Subcutaneous adipose tissue (tissue), 4 donors: Measurements from ENCODE around the gene OR10J1. TPM values are rescaled to one million over a fixed set of nuclear protein-coding genes. Genes with fewer than 3 reads are reported as not detected.

Source experiments
- total RNA-seq, 4 donors: library from RNA; depleted of rRNA; stranded (reverse); fragments of >200 nt; gene quantifications; one replicate each; pipeline ENCODE4 v1.1.0, GENCODE V29; 2016
- TF ChIP-seq, protein P1 (sequence below): fragments of 450-650 bp; IDR thresholded peaks from one replicate; pipeline ENCODE4 v1.5.1; 2016; ENCODE audit warnings: low read depth, mild to moderate bottlenecking, control low read depth, antibody characterized with exemption, moderate library complexity

OR10J1 gene
- total RNA-seq, 4 donors from 2014 or later, result not detected

DNA sequence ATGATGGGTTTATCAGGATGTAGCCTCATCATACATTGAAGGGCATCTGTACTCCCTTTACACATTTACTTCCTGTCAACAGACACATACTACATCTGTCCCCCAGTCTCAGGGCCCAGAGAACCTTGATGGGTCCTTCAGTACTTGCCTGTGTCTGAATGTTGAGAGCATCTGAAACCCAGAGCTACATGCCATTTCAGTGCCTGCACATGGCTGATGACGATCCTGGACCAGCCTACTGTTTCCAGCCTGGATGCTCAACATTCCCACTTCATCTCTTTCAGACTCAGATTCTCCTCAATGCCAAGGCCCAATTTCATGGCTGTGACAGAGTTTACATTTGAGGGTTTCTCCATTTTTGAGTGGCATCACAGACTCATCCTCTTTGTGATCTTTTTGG lies 7.6 kb upstream of the OR10J1 start, which contains the start of gene OR10J4:
TSS of gene OR10J4 (plus strand) at position 301 of the 400 bp plus-strand sequence.
- TF ChIP-seq, protein P1, sequence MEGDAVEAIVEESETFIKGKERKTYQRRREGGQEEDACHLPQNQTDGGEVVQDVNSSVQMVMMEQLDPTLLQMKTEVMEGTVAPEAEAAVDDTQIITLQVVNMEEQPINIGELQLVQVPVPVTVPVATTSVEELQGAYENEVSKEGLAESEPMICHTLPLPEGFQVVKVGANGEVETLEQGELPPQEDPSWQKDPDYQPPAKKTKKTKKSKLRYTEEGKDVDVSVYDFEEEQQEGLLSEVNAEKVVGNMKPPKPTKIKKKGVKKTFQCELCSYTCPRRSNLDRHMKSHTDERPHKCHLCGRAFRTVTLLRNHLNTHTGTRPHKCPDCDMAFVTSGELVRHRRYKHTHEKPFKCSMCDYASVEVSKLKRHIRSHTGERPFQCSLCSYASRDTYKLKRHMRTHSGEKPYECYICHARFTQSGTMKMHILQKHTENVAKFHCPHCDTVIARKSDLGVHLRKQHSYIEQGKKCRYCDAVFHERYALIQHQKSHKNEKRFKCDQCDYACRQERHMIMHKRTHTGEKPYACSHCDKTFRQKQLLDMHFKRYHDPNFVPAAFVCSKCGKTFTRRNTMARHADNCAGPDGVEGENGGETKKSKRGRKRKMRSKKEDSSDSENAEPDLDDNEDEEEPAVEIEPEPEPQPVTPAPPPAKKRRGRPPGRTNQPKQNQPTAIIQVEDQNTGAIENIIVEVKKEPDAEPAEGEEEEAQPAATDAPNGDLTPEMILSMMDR, result no peak

DNA sequence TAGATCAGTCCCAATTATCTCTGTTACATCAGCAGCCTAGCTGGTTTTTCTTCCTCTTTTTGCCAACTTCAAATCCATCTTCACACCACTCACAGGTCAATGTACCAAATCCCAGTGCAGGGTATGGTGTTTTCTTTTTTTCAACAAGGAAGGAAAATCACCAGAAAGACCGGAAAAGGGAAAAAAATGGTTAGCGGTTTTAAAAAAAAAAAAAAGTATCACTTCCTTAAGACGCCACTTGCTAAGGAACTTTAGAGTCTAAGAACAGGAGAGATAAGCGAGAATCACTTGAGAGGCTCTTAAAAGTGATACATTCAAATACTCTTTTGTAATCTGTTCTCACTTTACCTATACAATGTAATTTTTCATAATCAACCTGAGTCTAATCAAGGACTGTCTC lies 3.1 kb upstream of the OR10J1 start:
- TF ChIP-seq, protein P1, result no peak

DNA sequence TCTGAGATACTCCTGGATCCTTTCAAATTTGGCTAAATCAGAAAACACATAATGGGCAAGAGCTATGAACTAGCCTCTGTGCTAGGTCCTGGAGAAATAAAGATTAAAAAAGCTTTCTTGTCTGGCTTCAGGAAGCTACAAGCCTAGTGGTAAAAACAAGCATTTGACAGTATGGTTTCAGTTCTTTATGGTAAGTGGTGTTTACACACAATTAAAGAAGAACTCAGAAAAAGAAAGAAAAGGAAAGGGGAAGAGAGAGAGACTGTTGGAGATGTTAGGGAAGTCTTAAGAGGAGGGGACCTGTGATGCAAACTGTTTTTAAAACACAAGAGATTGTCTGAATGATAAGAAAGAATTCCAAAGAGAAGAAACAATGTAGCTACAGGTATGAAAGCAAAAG lies 1.8 kb downstream of the OR10J1 start:
- TF ChIP-seq, protein P1, result no peak

DNA sequence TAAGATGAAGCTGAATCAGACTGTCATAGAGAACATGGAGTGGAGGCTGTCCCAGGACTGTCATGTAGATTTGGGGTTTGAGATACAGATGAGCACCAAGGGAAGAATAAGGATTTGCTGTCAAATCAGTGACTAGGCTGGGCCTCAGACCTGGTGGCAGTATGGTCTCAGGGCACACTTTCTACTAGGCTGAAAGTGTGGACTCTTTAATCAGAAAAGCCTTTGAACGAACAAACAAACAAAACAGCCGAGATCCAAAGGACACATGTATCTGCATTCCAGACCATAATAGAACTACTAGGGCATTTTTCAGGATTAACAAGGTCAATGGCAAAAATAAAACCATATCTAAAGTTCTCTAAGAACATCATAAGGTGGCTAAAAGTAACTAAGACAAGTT lies 2.9 kb downstream of the OR10J1 start:
- TF ChIP-seq, protein P1, result no peak

DNA sequence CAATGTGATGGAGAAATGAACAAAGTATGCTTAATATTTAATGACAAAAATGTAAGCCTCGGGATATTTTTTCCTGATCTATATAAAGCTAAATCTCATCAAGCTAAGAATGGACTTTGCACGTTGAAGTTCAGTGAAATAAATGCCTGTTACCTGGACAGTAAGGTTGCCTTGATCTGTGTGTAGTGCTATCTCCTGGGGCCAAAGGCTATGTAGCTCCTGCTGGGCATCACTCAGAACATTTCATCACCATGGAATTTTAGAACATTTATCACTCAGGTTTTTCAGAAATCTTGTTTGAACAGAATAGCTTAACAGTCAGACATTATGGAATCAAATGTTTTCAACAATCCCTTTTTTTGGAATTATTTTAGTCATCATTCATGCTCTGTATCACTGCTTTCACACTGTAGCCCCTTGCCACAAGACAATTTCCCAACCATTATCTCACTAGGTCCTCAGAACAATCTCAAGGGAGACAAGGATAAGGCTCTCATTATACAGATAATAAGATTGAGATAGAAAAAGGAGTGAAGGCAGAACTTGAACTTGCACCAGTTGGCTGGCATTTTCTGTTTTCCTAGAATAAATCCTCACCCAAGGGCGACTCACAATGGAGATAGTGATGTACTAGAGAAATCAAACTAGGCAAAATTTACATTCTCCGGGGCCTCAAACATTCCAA lies 3.7 kb downstream of the OR10J1 start:
- TF ChIP-seq, protein P1, result no peak

DNA sequence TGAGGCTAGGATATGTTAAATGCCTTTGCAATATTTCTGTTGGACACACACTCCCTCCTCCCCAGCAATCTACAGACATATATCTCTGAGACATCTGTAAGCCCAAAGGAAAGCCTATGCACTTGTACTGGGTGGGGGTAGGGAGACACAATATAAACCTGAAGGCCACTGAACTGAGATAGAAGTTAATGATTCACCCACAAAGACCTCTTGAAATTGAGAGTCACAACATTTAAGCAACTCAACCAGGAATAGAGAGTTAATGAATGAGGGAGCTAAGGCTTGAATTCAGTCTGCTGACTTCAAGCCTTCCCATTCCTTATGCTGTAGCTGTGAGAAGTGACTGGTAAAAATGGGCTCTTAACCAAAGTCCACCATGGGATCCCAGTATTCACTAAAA lies 5.0 kb downstream of the OR10J1 start:
- TF ChIP-seq, protein P1, result no peak

DNA sequence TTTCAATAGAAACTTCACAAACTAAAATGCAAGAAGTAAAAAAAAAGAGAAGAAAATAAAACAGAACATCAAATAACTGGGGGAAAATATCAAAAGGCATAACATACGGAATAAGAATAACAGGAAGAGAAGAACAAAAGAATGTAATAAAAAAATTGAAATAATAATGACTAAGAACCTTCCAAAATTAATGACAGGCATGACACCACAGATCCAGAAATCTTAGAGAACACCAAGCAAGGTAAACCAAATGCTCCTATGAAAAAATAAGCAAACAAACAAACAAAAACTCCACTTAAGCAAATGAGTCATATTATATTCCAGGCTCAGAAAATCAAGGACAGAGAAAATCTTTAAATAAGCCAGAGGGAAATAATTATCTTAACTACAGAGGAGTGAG lies 8.7 kb downstream of the OR10J1 start:
- TF ChIP-seq, protein P1, result no peak
